CD4-positive, alpha-beta T cell treated with Interferon alpha-2 for 1 hour (primary cell): ENCODE results near the gene CASKIN2.
"Not testable (repeated sequence)": the region's sequence is repeated elsewhere in the genome, so short reads cannot be mapped to it uniquely, and the experiment has no call there.

Experiments
- DNase-seq, 2 donors: peaks; one replicate each; pipeline ENCODE4 v3.0.0-alpha.2; 2020 to 2022

CASKIN2 gene

GRCh38 chr17:75488693-75489510, 26.4 kb downstream of the CASKIN2 start:
- DNase-seq: no peak

- peak; percentile 49 to 53 for DNase-seq
Observed at GRCh38 chr17:75487351-75488070, 27.8 kb downstream of the CASKIN2 start.

GRCh38 chr17:75486951-75487350, 28.4 kb downstream of the CASKIN2 start:
- no peak for DNase-seq

- no peak for DNase-seq
Observed at GRCh38 chr17:75486151-75486550, 29.2 kb downstream of the CASKIN2 start.

GRCh38 chr17:75485688-75486087, 29.6 kb downstream of the CASKIN2 start:
- no peak for DNase-seq

- no peak for DNase-seq
Observed at GRCh38 chr17:75482098-75482942, 33.0 kb downstream of the CASKIN2 start.

- no peak for DNase-seq
Observed at GRCh38 chr17:75481194-75482068, 33.9 kb downstream of the CASKIN2 start.

- no peak for DNase-seq
Observed at GRCh38 chr17:75480281-75480680, 35.1 kb downstream of the CASKIN2 start.

- DNase-seq: no peak
Observed at GRCh38 chr17:75478508-75478907, 36.8 kb downstream of the CASKIN2 start.

GRCh38 chr17:75477490-75477862, 37.9 kb downstream of the CASKIN2 start:
- not testable (repeated sequence) for DNase-seq

GRCh38 chr17:75476752-75477489, 38.4 kb downstream of the CASKIN2 start:
- DNase-seq: no peak

GRCh38 chr17:75476271-75476671, 39.1 kb downstream of the CASKIN2 start:
- no peak for DNase-seq

GRCh38 chr17:75475851-75476250, 39.5 kb downstream of the CASKIN2 start:
- no peak for DNase-seq

GRCh38 chr17:75475144-75475835, 40.0 kb downstream of the CASKIN2 start:
- no peak for DNase-seq

- no peak for DNase-seq
Observed at GRCh38 chr17:75474736-75475135, 40.6 kb downstream of the CASKIN2 start.

- DNase-seq: no peak
Observed at GRCh38 chr17:75473246-75473645, 42.1 kb downstream of the CASKIN2 start.

GRCh38 chr17:75472119-75472518, 43.2 kb downstream of the CASKIN2 start:
- no peak for DNase-seq

- DNase-seq: no peak
Observed at GRCh38 chr17:75471207-75471606, 44.1 kb downstream of the CASKIN2 start.

GRCh38 chr17:75468779-75469373, 46.5 kb downstream of the CASKIN2 start:
- DNase-seq: no peak

- DNase-seq: no peak
Observed at GRCh38 chr17:75468291-75468754, 47.0 kb downstream of the CASKIN2 start.
